HG02642 (cell line): ENCODE data around the gene OGFR.

Experiments
- ATAC-seq: cut with Tn5 transposase; IDR thresholded peaks from one replicate; pipeline ENCODE4 v1.9.1; 2021; ENCODE audit warnings: mild to moderate bottlenecking; ENCODE audit not compliant: unreplicated experiment, poor library complexity

OGFR gene

DNA sequence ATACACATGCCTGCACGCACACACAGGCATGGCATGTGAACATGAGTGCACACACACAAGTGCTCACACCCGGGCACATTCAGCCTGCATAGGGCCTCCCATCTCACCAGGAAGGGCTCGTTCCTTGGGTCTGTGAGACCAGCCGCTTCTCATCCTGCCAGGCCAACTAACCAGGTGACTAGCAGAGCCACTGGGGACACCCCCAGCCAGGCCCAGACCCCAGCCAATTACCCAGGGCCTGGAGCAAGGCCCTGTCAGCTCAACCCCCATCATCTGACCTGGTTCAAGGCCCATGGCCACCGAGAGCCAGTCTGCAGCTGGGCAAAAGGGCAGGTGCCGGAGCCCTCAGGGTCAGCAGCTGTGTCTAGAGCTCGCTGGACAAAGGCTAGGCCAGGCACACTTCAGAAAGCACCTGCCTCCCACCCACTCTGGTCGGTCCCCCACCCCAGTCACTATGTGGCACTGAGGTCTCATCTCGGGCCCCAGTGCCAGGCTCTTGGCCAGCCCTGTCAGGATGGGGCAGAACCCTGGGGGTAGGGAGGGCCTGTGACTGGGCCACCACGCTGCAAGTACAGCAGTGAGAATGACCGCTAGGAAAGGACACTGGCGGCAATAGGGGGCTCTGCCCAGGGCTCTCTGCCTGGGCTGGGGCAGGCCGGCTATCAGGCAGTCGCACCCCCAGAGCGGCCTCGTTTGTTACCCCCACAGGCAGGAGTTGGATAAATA is 35.1 kb upstream of the OGFR start:
- no peak for ATAC-seq

DNA sequence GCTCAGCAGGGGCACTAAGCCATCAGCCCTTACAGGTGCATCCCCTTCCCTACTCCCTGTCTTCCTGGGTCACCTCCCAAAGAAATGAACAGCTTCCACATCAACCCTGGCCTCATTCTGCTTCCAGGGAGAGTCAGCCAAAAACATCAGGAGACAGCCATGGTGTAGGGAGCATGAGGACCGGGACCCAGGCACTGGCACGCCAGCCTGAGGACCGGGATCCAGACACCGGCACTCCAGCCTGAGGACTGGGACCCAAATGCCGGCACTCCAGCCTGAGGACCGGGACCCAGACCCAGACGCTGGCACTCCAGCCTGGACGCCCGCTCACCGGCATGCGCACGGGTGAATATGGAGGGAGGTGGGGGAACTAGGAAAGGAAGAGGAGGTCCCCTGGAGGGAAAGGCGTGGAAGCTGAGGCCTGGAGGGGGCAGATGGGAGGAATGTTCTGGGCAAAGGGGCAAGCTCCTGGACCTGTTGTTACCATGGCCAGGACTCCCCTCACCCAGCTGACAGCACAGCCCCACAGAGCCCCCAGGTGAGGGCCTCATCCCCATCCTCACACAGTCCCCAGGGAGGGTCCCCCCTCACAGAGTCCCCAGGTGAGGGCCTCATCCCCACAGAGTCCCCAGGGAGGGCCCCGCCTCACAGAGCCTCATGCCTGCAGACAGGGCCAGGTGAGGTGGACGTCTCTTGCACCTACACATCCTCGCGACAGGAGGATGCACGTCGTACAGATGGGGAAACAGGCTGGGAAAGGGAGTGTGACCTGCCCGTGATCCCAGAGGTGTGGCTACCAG is 34.3 kb upstream of the OGFR start:
- ATAC-seq = no peak

DNA sequence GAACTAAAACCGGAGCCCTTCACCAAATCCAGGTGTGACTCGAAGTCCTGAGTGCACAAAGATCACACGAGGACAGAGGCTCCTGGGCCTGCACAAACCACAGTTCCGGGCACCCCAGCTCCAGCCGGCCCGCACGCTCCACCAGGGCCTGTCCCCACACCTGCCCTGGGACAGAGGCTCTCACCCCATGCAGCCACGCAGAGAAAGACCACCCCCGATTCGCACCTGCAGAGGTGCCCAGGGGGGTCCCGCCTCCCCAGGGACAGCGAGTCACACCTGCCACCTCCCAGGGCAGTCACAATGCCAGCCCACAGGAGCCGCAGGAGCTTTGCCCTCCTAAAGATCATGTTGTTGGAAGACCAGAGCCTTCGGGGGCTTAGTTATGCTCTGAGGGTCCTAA is 33.7 kb upstream of the OGFR start:
- ATAC-seq = no peak

DNA sequence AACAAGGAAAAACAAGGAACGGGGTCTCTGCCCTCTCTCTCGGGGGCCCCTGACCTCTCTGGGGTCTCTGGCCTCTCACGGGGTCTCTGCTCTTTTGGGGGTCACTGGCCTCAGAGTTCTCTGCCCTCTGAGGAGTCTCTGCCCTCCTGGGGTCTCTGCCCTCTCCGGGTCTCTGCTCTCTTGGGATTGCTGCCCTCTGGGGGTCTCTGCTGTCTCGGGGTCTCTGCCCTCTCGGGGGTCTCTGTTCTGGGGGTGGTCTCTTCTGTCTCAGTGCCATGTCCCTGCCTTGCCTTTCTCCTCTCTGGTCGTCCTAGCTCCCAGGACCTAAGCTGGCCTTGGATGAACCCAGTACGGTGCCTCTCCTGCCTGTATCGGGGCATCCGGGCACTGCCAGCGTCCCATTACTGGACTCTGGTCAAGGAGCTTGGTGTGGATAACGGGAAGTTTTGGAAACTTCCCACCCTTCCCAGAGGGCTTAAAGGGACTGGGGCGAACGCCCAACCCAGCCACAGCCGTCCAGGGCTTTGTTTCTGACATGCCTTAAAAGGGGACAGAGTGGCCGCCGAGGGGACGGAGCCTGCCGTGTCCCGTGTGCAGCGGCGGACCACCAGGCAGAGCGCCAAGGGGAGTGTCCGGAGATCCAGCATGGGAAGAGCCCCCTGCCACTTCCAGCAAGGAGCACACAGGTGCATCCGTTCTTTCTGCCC is 33.1 kb upstream of the OGFR start:
- ATAC-seq = no peak

DNA sequence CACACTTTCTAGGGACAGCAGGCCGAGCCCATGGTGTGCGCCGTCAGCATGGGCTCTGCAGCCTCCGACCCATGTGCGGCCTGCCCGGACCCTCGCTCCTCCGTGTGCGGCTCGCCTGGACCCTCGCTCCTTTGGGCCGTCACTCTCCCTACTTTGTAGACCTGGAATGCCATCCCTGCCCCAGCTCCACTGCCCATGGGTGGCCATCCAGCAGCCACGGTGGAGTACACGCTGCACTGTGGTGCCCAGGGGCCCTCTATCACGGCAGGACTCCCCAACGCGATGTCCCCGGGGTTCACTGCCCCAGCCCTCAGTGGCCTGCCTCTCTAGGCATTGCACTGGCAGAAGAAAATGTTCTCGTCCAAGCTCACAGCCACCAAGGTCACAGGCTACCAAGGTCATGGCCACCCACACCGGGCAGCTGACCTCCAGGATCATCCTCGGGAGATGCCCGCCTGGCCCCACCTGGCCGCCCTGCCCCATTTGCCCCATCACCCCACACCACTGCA is 32.5 kb upstream of the OGFR start:
- no peak for ATAC-seq

DNA sequence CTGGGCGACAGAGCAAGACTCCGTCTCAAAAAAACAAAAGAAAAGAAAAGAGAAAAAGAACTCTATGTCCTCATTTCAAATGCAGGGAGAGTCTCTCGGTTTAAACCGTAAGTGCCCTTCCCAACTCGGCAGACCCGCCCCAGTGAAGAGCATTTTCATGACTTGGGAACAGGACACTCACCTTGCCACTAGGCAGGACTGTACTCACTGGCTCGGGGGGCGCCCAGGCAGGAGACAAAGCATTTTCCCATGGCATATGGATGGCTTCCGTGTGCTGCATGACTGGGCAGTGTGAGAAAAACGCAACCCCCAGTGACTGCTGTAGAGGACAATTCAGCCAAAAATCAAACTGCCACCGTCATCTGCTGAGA is 32.0 kb upstream of the OGFR start:
- no peak for ATAC-seq

DNA sequence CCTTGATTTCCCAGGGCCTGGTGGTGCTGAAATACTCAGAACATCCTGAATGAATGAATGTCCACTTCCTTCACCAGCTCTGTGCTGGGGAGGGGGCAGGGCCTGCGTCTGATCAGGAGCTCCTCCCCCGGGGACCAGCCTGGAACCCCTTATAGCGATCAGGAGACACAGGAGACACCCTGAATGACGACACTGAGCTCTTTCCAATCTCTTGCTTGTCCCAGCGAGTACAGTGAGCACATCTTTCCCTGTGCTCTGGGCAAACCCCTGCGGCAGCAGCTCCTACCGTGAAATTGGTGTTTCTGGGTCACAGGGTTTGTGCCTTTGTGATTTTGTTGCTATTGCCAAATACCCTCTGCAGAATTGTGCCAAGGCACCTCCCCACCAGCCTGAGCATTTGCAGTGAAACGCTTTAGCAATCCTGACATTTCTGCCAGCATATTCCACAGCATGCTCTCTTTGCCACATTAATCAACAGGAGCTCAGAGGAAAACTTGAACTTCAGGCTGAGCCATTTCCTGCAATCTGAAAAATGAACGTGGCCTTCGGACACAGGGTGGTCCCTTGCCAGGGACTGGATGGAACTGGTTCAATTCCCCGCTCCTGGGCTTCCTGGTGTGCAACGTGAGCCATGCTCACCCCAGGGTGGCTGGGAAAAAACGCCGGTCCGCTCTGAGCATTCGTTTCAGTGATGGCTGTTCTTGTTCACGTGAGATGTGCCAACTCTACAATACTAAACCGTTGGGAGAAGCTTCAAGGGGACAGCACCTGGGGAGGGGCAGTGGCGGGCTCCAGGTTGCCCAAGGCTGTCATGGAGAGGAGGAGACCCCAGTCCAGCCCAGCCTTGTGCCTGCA is 31.4 kb upstream of the OGFR start:
- ATAC-seq = no peak

DNA sequence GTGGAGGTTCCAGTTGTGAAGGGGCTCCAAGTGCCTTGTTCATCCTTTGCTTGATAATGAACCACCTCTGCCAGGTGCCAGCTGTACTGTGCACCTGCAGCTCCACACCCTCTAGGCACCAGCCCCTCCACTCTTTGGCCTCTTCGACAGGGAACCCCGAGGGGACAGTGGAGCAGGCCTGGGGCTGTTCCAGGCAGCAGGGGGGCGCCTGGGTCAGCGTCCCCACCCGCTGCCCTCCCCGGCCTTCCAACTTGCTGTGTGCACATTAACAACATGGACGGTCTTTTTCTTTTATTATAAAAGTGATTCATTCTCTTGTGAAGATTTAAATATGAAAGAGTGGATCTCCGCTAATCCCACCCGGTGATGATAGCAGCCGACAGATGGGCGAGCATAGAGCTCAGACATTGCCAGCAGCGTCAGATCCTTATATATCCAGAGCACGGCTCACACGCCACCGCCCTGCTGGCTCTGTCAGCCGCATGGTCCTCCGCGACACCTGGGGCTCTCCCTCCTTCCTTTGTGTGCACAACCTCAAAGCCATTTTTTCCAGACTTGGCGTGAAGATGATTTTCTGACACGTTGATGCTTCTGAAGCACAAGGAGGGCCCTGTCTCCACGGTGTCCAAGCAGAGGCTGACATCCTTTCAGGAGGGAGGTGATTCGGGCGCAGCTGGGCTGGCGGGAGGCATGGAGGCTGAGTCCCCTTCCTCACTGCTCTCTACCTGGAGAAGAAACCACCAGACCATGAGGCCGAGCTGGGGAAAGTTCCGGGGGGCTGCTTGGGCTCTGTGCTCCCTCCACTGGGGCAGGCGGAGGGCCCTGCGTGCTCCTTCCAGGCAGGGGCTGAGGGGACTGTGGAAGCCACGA is 30.6 kb upstream of the OGFR start:
- no peak for ATAC-seq

DNA sequence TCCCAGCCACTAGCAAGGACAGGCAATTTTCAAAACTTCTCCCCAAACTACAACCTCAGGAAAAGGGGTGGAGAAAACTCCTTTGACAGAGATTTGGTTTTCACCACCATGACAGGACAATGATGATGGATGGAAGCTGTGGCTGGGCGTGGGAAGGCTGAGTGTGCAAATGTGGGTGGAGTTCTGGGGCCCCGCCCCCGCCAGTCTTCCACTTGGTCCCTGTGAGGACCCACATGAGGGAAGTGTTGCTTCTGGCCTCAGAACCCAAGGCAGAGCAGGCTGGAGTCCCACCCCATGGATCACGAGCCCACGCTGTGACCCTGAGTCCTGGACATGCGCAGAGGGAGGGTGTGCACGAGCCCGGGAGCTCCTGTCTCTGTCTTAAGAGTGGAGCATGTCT is 29.9 kb upstream of the OGFR start:
- no peak for ATAC-seq

DNA sequence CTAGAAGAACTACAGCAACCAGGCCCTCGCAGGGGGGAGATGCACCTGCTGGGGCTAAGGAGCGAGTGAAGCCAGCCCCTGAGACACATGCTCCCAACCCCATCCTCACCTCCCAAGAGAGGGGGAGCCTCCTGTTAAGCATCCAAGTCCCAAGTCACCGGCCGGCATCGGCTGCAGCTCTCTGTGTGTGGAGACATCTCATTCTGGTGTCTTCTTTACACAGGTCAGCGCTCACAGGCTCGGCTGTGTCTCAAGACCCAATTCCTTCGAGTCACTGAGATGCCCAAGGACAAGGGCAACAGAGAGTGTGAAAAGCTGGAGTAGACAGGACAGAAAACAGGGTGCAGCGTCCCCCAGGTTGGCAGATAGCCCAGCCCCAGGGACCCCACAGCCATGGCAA is 29.4 kb upstream of the OGFR start:
- ATAC-seq = no peak

DNA sequence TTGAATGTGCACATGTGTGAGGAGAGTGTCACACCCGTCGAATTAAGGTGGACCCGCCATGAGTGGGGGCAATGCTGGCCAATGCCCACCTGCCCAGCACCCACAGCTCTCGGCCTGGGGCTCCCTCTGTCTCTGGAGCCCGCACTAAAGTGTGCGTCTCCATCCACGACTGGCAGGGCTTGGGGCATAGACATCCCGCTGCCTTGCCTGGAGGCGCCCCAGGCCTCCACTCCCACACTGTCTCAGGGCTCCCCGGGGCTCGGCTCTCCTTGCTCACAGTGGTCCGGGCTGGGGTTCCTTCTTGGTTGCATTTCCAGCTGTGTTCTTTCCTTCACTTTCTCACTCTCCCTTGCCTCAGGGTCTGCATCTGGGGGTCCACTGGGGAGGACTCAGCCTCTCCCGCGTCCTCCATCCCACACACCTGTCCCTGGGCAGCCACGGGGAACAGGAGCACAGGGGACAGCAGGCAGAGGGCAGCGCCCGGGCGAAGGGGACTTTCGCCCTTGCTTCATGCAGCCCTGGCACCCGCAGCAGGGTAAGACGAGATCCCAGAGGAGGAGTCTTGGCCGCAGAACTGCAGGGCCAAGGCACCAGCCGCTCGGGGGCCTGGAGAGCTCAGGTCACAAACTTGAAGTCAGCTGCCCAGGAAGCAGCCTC is 28.5 kb upstream of the OGFR start:
- ATAC-seq = no peak

DNA sequence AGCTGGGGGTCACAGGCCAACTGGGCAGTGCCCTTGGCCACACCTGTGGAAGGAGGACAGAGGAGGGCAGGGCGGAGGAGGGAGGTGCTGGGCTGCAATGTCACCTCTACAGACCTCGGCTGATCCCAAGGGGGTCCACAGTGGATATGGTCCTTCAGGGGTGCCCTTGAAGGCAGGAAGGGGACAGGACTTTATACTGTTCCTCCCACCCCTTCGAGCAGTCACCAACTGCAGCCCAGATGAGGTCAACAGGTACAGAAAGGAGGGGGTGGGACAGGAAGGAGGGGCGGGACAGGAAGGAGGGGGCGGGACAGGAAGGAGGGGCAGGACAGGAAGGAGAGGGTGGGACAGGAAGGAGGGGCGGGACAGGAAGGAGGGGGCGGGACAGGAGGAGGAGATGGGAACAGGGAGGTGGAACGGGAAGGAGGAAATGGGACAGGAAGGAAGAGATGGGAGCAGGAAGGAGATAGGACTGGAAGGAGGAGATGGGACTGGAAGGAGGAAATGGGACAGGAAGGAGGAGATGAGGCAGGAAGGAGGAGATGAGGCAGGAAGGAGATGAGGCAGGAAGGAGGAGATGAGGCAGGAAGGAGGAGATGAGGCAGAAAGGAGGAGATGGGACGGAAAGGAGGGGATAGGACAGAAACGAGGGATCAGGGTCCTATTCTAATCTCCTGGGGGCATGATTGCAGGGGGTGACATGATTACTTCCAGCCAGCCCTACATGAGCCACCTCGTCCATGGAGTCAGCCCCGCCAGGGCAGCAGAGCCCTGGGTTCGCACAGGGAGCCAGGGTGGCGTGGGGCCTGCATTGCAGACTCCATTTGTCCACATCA is 27.7 kb upstream of the OGFR start:
- no peak for ATAC-seq

DNA sequence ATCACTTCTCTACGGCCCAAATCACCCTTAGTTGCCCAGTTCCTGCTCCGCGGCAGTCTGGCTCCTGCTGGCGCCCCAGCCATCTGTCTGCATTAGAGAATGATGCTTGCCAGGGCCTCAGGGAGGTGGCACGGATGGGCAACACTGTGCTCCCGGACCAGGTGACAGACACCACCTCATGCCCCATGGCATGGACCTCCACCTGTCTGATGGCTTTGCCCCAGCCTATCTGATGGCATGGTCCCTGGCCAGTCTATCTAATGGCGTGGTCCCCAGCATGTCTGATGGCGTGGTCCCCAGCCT is 27.2 kb upstream of the OGFR start:
- ATAC-seq = no peak

DNA sequence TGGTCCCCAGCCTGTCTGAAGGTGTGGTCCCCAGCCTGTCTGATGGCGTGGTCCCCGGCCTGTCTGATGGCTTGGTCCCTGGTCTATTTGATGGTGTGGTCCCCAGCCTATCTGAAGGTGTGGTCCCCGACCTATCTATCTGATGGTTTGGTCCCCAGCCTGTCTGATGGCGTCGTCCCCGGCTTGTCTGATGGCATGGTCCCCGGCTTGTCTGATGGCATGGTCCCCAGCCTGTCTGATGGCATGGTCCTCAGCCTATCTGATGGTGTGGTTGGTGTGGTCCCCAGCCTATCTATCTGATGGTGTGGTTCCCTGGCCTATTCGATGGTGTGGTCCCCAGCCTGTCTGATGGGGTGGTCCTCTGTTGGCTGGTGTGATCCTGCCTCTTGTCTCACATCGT is 26.6 kb upstream of the OGFR start:
- no peak for ATAC-seq

DNA sequence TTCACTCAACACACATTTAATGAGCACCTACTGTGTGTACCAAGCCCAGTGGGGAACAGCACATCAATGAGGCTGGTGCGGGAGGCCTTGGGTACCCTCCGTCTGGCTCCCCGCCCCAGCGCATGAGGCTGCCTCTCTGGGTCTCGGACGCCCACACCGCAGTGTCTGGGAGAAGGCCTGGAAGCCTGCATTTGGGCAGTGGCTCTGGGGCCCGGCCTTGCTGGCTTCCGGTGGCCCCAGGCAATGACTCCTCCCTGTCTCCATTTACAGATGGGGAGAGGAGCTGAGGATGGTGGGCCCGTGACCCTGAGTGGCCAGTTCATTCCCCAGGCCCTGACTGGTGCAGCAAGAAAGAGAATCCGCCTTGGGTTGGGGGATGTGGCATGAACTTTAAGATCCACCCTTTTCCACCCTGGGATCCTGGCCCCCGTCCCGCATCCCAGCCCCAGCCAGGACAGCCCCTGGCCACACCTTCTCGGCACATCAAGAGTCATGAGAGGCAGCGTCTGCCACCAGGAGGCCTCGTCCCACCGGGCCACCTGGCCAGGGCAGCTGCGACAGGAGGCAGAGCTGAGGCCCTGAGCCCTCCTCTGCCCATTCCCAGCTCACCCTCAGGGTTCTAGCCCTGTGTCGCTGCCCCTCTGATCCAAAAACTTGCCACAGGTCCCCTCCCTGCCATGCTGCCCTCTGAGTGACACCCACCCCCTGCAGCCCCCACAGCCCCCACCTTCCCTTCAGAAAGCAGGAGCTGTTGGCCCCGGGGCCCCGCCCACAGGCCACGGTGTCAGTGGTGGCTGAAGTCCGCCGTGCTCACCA is 25.8 kb upstream of the OGFR start:
- ATAC-seq = no peak

DNA sequence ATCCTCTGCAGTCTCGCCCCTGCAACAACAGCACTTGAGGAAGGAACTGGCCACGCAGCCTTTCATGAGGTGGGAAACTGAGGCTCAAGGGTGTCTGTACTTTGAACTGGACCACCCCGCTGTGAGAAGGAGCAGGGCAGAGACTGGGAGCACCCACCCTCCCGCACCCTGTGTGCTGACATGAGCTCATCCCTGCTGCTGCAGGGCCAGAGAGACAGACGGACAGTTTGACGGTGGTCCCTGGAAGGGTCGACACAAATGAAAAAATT is 25.3 kb upstream of the OGFR start:
- no peak for ATAC-seq

DNA sequence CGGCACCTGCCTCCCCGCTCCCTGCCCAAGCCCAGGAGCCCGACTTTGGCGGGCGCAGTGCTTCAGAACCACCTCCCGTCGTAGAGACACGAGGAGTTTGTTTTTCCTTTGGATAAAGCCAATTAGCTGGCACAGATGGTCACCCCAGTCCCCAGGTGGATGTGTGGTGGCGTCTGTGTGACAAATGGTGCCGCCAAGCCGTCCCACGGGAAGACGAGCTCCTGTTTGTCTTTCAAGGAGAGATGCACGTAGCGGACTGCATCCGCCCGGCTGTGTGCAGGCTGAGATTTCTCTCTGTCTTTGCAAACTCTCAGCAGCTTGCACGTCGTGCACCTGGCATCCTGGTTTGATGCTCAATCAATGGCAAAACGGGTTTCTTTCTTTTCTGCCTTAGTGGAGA is 24.4 kb upstream of the OGFR start:
- ATAC-seq = no peak

DNA sequence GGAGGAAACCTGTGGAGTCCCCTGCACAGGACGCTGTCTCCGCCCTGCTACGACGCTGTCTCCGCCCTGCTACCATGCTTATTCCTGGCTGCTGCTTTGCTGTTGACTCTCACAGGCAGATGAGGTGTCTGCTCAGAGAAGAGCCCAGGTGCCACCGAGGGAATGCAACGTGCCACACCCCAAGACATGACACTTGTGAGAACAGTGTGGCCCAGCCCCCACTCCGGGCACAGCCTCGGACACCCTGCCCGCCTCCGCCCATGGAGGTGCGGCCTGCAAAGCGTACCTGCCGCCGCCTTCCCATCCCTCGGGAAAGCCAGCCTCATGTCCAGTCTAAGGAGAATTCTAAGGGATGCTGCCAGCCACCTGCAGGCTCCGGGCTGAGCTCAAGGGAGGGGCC is 23.9 kb upstream of the OGFR start:
- ATAC-seq = no peak
